Keratinocyte (primary cell): ENCODE measurements around the gene BCL2L1. TPM values are rescaled to one million over a fixed set of nuclear protein-coding genes. Genes with fewer than 3 reads are reported as not detected.

ENCODE experiments used
- DNase-seq: peaks from one replicate; pipeline ENCODE4 v3.0.0-alpha.2; 2011; ENCODE audit warnings: low read depth, missing footprints, low spot score
- FAIRE-seq: peaks from 2 replicates; lab custom pipeline; 2011; peaks lifted over from hg19 to GRCh38; lab: Jason Lieb, UNC
- H2AFZ ChIP-seq: 2 replicates; pipeline ENCODE4 v1.6.0; 2012; ENCODE audit warnings: low read length, control low read depth, inconsistent platforms; ENCODE audit not compliant: control insufficient read depth
- H3K27ac ChIP-seq: 2 replicates; pipeline ENCODE4 v1.5.1; 2011; ENCODE audit warnings: low read length; ENCODE audit not compliant: control insufficient read depth, insufficient read depth
- H3K27me3 ChIP-seq: 3 replicates; pipeline ENCODE4 v1.6.0; 2011; ENCODE audit warnings: low read length; ENCODE audit not compliant: control insufficient read depth, insufficient read depth; ENCODE audit errors: extremely low read depth
- H3K36me3 ChIP-seq, 2 experiments: 2 replicates in 1 of 2; 3 replicates in 1 of 2; pipeline ENCODE4 v1.5.1; 2011; ENCODE audit warnings: low read length in 2 of 2, mild to moderate bottlenecking in 1 of 2; ENCODE audit not compliant: control insufficient read depth in 2 of 2, insufficient read depth in 2 of 2; ENCODE audit errors: extremely low read depth in 1 of 2
- H3K4me1 ChIP-seq: 3 replicates; pipeline ENCODE4 v1.5.1; 2011; ENCODE audit warnings: low read length; ENCODE audit not compliant: control insufficient read depth, insufficient read depth; ENCODE audit errors: extremely low read depth
- H3K4me2 ChIP-seq: 3 replicates; pipeline ENCODE4 v1.6.0; 2011; ENCODE audit warnings: low read depth, low read length; ENCODE audit not compliant: control insufficient read depth, insufficient read depth; ENCODE audit errors: extremely low read depth
- H3K4me3 ChIP-seq, 3 experiments: fragments of 200-600 bp in 1 of 3; sonication (generic) in 1 of 3; 2 replicates in 2 of 3; 3 replicates in 1 of 3; pipeline ENCODE4 v1.5.1; 2011 to 2016; ENCODE audit warnings: low read length in 3 of 3, mild to moderate bottlenecking in 3 of 3, control low read depth in 2 of 3, inconsistent platforms in 1 of 3, low read depth in 1 of 3, mixed read lengths in 1 of 3, mixed run types in 1 of 3, moderate library complexity in 1 of 3; ENCODE audit not compliant: control insufficient read depth in 2 of 3, insufficient read depth in 2 of 3; ENCODE audit errors: extremely low read depth in 1 of 3
- H3K79me2 ChIP-seq: 2 replicates; pipeline ENCODE4 v1.6.0; 2012; ENCODE audit warnings: low read length; ENCODE audit not compliant: control insufficient read depth, insufficient read depth
- H3K9ac ChIP-seq: 3 replicates; pipeline ENCODE4 v1.6.0; 2011; ENCODE audit warnings: low read length; ENCODE audit not compliant: control insufficient read depth, insufficient read depth; ENCODE audit errors: extremely low read depth
- H3K9me1 ChIP-seq: 3 replicates; pipeline ENCODE4 v1.6.0; 2011; ENCODE audit warnings: low read length; ENCODE audit not compliant: control insufficient read depth, insufficient read depth; ENCODE audit errors: extremely low read depth
- H3K9me3 ChIP-seq: 2 replicates; pipeline ENCODE4 v1.5.1; 2012; ENCODE audit warnings: low read depth, low read length; ENCODE audit not compliant: control insufficient read depth
- H4K20me1 ChIP-seq: 3 replicates; pipeline ENCODE4 v1.6.0; 2011; ENCODE audit warnings: low read length; ENCODE audit not compliant: control insufficient read depth, insufficient read depth; ENCODE audit errors: extremely low read depth
- EZH2 ChIP-seq: IDR thresholded peaks from one replicate; pipeline ENCODE4 v1.6.1; 2012; ENCODE audit warnings: inconsistent platforms, mild to moderate bottlenecking, low read length, moderate library complexity
- dilution Hi-C: fragments of 300-500 bp; cut with MboI; formaldehyde crosslinking; loops from one replicate; pipeline ENCODE4 v1.7.0; 2020; ENCODE audit warnings: low sequenced_read_pairs; ENCODE audit not compliant: extremely low pct_ligation_motif_present
- polyA plus RNA-seq, 5 experiments: library from polyadenylated mRNA; depleted of rRNA in 3 of 5; stranded (reverse) in 3 of 5; stranded (forward) in 1 of 5; unstranded in 1 of 5; fragments of >200 nt; gene quantifications; 1 replicate in 1 of 5; 2 replicates in 3 of 5; 3 replicates in 1 of 5; pipeline versions ENCODE4 v1.2.1 to v1.2.3, GENCODE V29; 2011 to 2012; ENCODE audit warnings: missing spikeins in 2 of 5, low read depth in 1 of 5, low replicate concordance in 1 of 5
- TF ChIP-seq, protein P1 (sequence below), 3 experiments: IDR thresholded peaks in 1 of 3; conservative IDR thresholded peaks in 1 of 3; optimal IDR thresholded peaks in 1 of 3; 2 replicates in 2 of 3; 3 replicates in 1 of 3; pipeline versions ENCODE3 to v1.5.1; 2011; ENCODE audit warnings: low read length in 3 of 3, mild to moderate bottlenecking in 3 of 3, moderate library complexity in 2 of 3, control low read depth in 1 of 3, inconsistent platforms in 1 of 3; ENCODE audit not compliant: insufficient read depth in 2 of 3; ENCODE audit errors: extremely low read depth in 1 of 3

BCL2L1 gene
- polyA plus RNA-seq, 1 donor (not counting 4 experiments of a cell fraction or from before 2014, with no cell fraction given): 109 TPM

DNA sequence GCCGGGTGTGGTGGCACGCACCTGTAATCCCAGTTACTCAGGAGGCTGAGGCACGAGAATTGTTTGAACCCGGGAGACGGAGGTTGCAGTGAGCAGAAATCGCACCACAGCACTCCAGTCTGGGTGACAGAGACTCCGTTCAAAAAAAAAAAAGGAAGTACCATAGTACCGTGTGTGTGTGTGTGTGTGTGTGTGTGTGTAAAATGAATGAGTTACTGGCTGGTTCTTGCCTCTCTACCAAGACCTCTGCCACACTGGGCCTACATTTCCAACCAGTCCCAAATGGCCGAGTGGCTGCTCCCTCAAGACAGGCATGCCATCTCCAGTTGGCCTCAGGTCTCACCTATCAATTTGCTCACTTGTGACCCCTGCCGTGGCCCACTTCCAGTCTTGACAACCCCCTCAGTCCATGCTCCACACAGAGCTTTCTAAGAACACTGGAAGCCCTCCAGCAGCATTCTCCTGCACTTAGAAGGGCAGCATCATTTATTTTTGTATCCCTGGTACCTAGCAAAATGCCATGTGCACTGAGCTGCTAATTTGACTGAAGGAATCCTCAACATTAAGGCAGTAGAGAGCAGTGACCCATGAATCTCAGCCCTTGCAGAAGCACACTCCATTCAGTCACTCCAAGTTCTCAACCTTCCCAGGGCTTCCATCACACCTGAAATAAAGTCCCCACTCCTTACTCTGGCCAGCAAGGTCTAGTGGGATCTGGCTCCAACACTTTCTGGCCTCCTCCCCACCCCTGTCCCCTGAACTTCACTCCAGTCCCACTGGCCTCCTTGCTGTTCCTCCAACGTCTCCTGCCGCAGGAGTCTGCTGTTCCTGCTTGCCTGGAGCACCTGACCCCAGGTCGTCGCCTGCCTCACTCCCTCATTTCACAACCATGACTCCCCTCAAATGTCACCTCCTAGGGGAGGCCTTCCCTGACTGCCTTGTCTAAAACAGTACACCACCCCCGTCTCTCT is 55.1 kb downstream of the BCL2L1 start:
- dilution Hi-C loops: no loop called here
- Histone ChIP-seq H4K20me1 (peaks cover 6% of the 10 kb centered on the region), H3K36me3 (peaks cover 44% of the 10 kb centered on the region in 2 experiments), H3K4me1 (peaks cover 1% of the 10 kb centered on the region), H3K4me2 (no peak overlapping the region), H3K9me3 (no peaks in the 10 kb centered on the region), H3K9me1 (no peaks in the 10 kb centered on the region), H3K27ac (no peak overlapping the region), H3K79me2 (peaks cover 55% of the 10 kb centered on the region), H3K4me3 (no peak overlapping the region), H3K27me3 (no peaks in the 10 kb centered on the region), H3K9ac (no peak overlapping the region), H2AFZ (no peak overlapping the region)
- FAIRE-seq (no peak), DNase-seq (no peak)
- no peak for TF ChIP-seq EZH2
- TF ChIP-seq, protein P1, sequence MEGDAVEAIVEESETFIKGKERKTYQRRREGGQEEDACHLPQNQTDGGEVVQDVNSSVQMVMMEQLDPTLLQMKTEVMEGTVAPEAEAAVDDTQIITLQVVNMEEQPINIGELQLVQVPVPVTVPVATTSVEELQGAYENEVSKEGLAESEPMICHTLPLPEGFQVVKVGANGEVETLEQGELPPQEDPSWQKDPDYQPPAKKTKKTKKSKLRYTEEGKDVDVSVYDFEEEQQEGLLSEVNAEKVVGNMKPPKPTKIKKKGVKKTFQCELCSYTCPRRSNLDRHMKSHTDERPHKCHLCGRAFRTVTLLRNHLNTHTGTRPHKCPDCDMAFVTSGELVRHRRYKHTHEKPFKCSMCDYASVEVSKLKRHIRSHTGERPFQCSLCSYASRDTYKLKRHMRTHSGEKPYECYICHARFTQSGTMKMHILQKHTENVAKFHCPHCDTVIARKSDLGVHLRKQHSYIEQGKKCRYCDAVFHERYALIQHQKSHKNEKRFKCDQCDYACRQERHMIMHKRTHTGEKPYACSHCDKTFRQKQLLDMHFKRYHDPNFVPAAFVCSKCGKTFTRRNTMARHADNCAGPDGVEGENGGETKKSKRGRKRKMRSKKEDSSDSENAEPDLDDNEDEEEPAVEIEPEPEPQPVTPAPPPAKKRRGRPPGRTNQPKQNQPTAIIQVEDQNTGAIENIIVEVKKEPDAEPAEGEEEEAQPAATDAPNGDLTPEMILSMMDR (optimal IDR thresholded peaks at IDR 0.05 in 1 of 3, IDR thresholded peaks at IDR 0.05 in 1 of 3, conservative IDR thresholded peaks at IDR 0.05 in 1 of 3; ENCODE audit: extremely low read depth in 1 of 3, insufficient read depth in 2 of 3, low read length in 3 of 3): no peak

DNA sequence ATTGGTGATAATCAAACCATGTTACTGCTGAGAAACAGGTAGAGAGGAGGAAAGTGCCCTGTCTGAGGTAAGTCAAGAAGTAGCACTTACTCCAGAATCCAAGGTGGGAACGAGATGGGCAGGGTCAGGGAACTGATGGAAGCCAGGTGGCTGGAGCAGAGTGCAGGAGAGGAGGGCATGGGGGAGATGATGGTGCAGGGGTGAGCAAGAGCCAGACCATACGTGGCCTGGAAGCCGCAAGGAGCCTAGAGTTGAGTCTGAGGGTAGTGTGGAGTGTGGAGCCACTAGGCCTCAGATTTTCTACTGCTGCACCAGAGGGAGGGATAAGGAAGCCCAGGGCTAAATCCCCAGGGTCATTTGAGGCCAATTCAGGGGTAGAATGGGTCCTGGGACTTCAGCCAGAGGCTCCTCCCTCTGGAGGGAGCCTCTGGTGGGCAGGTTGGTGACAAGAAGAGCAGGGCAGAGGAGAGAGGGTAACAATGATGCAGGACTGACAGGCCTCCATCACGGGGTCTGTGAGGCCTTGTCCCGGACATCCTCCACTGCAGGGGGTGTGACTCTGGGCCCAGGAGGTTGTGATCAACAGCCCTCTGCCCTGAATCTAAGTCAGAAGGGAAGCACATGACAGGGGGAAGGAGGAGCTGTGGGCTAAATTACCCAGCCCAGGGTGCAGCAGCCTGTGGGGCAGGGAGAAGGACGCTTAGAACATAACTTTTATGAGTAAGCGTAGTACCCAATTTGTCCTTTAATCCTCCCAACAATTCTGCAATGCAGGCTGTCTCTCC is 56.2 kb downstream of the BCL2L1 start:
- Histone ChIP-seq H3K4me2 (no peak overlapping the region), H3K9ac (no peak overlapping the region), H3K4me1 (peaks cover 11% of the 10 kb centered on the region), H3K9me3 (no peaks in the 10 kb centered on the region), H4K20me1 (peaks cover 6% of the 10 kb centered on the region), H3K36me3 (peaks cover 40 to 45% of the 10 kb centered on the region in 2 experiments), H3K9me1 (no peaks in the 10 kb centered on the region), H2AFZ (no peak overlapping the region), H3K27me3 (no peaks in the 10 kb centered on the region), H3K27ac (no peak overlapping the region), H3K4me3 (no peak overlapping the region), H3K79me2 (peaks cover 47% of the 10 kb centered on the region)
- no peak for DNase-seq
- dilution Hi-C loops: no loop called here
- FAIRE-seq: no peak
- no peak for TF ChIP-seq EZH2
- TF ChIP-seq, protein P1 (optimal IDR thresholded peaks at IDR 0.05 in 1 of 3, IDR thresholded peaks at IDR 0.05 in 1 of 3, conservative IDR thresholded peaks at IDR 0.05 in 1 of 3; ENCODE audit: extremely low read depth in 1 of 3, insufficient read depth in 2 of 3, low read length in 3 of 3): no peak
